ENCODE data around the gene CNGA3. TPM values are rescaled to one million over a fixed set of nuclear protein-coding genes. Genes with fewer than 3 reads are reported as not detected.

CNGA3 gene
- total RNA-seq, 1 experiment from 2014 or later: not detected

DNA sequence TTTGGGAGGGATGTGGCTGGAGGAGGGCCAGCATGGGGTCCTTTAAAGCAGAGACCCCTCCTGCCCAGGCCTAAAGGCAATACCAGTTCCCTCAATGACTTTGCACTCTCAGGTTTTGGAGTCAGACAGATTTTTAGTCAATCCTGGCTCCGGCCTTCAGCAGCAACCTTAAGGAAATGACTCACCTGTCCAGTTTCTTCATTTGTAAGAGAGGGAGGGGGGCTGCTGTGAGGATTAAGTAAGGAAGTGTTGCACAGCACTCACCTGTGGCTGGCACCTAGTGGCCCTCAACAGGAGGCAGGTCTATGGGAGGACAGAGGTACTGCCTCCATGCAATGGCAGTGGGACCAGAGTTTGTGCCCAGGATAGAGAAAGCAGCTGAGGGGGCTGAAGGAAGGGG is 13.7 kb downstream of the CNGA3 start:
- H3K27ac ChIP-seq (ENCODE audit: insufficient read length, low read depth, low read length): no peak overlapping the region
- H3K36me3 Mint-ChIP-seq (ENCODE audit: insufficient read depth in 1 of 3, low read depth in 3 of 3): no peaks in the 10 kb centered on the region; a peak in 1 of 7 replicates
- no peak overlapping the region for H3K14ac ChIP-seq (ENCODE audit: insufficient read depth, low read length)
- H3K4me1 Mint-ChIP-seq: 0 out of 4 replicates have a peak, but pooled peaks cover 0 to 3% of the 10 kb centered on the region in 2 experiments
- no peak overlapping the region for H4K91ac ChIP-seq (ENCODE audit: insufficient read length, low read depth, low read length)
- H2AFZ ChIP-seq (ENCODE audit: low read length): no peak overlapping the region
- no peaks in the 10 kb centered on the region for H3K9me3 ChIP-seq (ENCODE audit: control insufficient read depth, low read depth, low read length)
- H3K27ac Mint-ChIP-seq: no peak overlapping the region
- H3K4me3 Mint-ChIP-seq: no peak overlapping the region
- H2BK12ac ChIP-seq (ENCODE audit: insufficient read length, low read depth, low read length): no peak overlapping the region
- H3K23me2 ChIP-seq (ENCODE audit: insufficient read length, low read depth, low read length, poor library complexity, severe bottlenecking): no peaks in the 10 kb centered on the region
- no peak overlapping the region for H3K9ac ChIP-seq (ENCODE audit: extremely low read depth, insufficient read length, low read length)
- no peak overlapping the region for H4K5ac ChIP-seq (ENCODE audit: insufficient read length, low read depth, low read length)
- TF ChIP-seq, protein P1, sequence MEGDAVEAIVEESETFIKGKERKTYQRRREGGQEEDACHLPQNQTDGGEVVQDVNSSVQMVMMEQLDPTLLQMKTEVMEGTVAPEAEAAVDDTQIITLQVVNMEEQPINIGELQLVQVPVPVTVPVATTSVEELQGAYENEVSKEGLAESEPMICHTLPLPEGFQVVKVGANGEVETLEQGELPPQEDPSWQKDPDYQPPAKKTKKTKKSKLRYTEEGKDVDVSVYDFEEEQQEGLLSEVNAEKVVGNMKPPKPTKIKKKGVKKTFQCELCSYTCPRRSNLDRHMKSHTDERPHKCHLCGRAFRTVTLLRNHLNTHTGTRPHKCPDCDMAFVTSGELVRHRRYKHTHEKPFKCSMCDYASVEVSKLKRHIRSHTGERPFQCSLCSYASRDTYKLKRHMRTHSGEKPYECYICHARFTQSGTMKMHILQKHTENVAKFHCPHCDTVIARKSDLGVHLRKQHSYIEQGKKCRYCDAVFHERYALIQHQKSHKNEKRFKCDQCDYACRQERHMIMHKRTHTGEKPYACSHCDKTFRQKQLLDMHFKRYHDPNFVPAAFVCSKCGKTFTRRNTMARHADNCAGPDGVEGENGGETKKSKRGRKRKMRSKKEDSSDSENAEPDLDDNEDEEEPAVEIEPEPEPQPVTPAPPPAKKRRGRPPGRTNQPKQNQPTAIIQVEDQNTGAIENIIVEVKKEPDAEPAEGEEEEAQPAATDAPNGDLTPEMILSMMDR (conservative IDR thresholded peaks at IDR 0.05): no peak
- no peak overlapping the region for H4K8ac ChIP-seq (replicated peaks; ENCODE audit: insufficient read length, low read depth, low read length)
- no peak overlapping the region for H3T11ph ChIP-seq (ENCODE audit: low read length)
- H2AK5ac ChIP-seq (ENCODE audit: insufficient read length, low read length): no peak overlapping the region
- no peak overlapping the region for H2BK120ac ChIP-seq (ENCODE audit: low read depth, low read length, poor library complexity, severe bottlenecking)
- no peaks in the 10 kb centered on the region; a peak in 1 of 5 replicates for H3K9me3 Mint-ChIP-seq
- H3K4ac ChIP-seq (ENCODE audit: low read depth, low read length): no peak overlapping the region
- no peaks in the 10 kb centered on the region for H3K27me3 ChIP-seq (ENCODE audit: insufficient read depth, low read length)
- peaks cover 5% of the 10 kb centered on the region; the same call in 1 of the 2 replicates for H3K27me3 Mint-ChIP-seq (ENCODE audit: low read depth)
- no CpG with 5 or more reads among the region's 1 CpG for WGBS (ENCODE audit: extremely low coverage, insufficient read length, low lambda C conversion rate)
- no peak overlapping the region for H2BK5ac ChIP-seq (ENCODE audit: insufficient read length, low read length)
- H2BK20ac ChIP-seq (ENCODE audit: low read depth, low read length, poor library complexity, severe bottlenecking): no peak overlapping the region
- no peak for DNase-seq
- H3K18ac ChIP-seq (ENCODE audit: insufficient read length, low read depth, low read length): no peak overlapping the region
- H3K4me1 ChIP-seq (ENCODE audit: insufficient read depth, low read length): no peaks in the 10 kb centered on the region
- no peak overlapping the region for H3K23ac ChIP-seq (ENCODE audit: insufficient read length, low read depth, low read length)
- no peaks in the 10 kb centered on the region for H4K20me1 ChIP-seq (ENCODE audit: control insufficient read depth, insufficient read depth, insufficient read length)
- H3K79me1 ChIP-seq (ENCODE audit: insufficient read depth, low read depth, low read length, poor library complexity, severe bottlenecking): no peaks in the 10 kb centered on the region
- H3K4me2 ChIP-seq (ENCODE audit: insufficient read depth, insufficient read length, low read length): no peak overlapping the region
- no peak overlapping the region for H2BK15ac ChIP-seq (ENCODE audit: low read depth, low read length)
- no peak overlapping the region for H3K56ac ChIP-seq (ENCODE audit: insufficient read length, low read depth, low read length)
- no peaks in the 10 kb centered on the region for H3K79me2 ChIP-seq (ENCODE audit: insufficient read depth, low read length)
